ENCODE measurements around the gene CTIF.

GRCh38 chr18:48757367-48757766, 218.5 kb downstream of the CTIF start:
- TF ChIP-seq CTCF (IDR thresholded peaks at IDR 0.05) (no peak), POLR2A (IDR thresholded peaks at IDR 0.05) (no peak)
